Putamen (tissue), 1 donor: Measurements from ENCODE around the gene MYG1.
A peak's percentile ranks its signal among the peaks of the same experiment; 100 is the strongest.

Experiments used
- DNase-seq: peaks from one replicate; pipeline ENCODE4 v3.0.0-alpha.2; 2016; ENCODE audit warnings: low spot score

MYG1 gene

GRCh38 chr12:53299454-53300180 is at the start of gene MYG1:
MYG1 (plus strand) TSS chr12:53299695; CDS start chr12:53299738, 43 bp downstream.
- peak; percentile 90 for DNase-seq

- DNase-seq = peak; percentile 78
Observed at GRCh38 chr12:53251477-53252348, 47.8 kb upstream of the MYG1 start.

- DNase-seq = no peak
Observed at GRCh38 chr12:53252349-53252916, 47.1 kb upstream of the MYG1 start.

GRCh38 chr12:53253298-53253697 is 46.2 kb upstream of the MYG1 start:
- no peak for DNase-seq

- DNase-seq = no peak
Observed at GRCh38 chr12:53254816-53255545, 44.5 kb upstream of the MYG1 start.

GRCh38 chr12:53255996-53256395 is 43.5 kb upstream of the MYG1 start:
- DNase-seq = no peak

- no peak for DNase-seq
Observed at GRCh38 chr12:53258541-53259539, 40.7 kb upstream of the MYG1 start.

- no peak for DNase-seq
Observed at GRCh38 chr12:53259891-53260290, 39.6 kb upstream of the MYG1 start.

GRCh38 chr12:53265783-53266182 is 33.7 kb upstream of the MYG1 start:
- DNase-seq = no peak

GRCh38 chr12:53267306-53267998 is 32.0 kb upstream of the MYG1 start:
- no peak for DNase-seq

- peak; percentile 67 for DNase-seq
Observed at GRCh38 chr12:53267999-53268629, 31.4 kb upstream of the MYG1 start, which contains the start of gene ESPL1. ESPL1 (plus strand) TSS chr12:53268299; CDS start chr12:53268767, 468 bp downstream.

- DNase-seq = no peak
Observed at GRCh38 chr12:53268630-53269562, 30.6 kb upstream of the MYG1 start.

GRCh38 chr12:53274445-53274844 is 25.1 kb upstream of the MYG1 start:
- DNase-seq = no peak

- no peak for DNase-seq
Observed at GRCh38 chr12:53276511-53276910, 23.0 kb upstream of the MYG1 start.

GRCh38 chr12:53277981-53278380 is 21.5 kb upstream of the MYG1 start:
- no peak for DNase-seq

- DNase-seq = no peak
Observed at GRCh38 chr12:53279283-53279869, 20.1 kb upstream of the MYG1 start.

- DNase-seq = no peak
Observed at GRCh38 chr12:53279888-53280498, 19.5 kb upstream of the MYG1 start.

GRCh38 chr12:53286448-53286847 is 13.0 kb upstream of the MYG1 start:
- DNase-seq = no peak
